Ectodermal cell (in vitro differentiated cells): Measurements from ENCODE around the gene USHBP1.

Experiments
- H3K27ac ChIP-seq: 2 replicates; pipeline ENCODE4 v1.7.0; 2013; ENCODE audit warnings: mild to moderate bottlenecking, low read depth, low read length; ENCODE audit not compliant: insufficient read depth, poor library complexity, severe bottlenecking
- H3K27me3 ChIP-seq: 2 replicates; pipeline ENCODE4 v1.7.0; 2013; ENCODE audit warnings: mild to moderate bottlenecking, low read length; ENCODE audit not compliant: insufficient read depth, control insufficient read depth, poor library complexity, severe bottlenecking
- H3K36me3 ChIP-seq: one replicate; pipeline ENCODE4 v1.7.0; 2013; ENCODE audit warnings: low read length; ENCODE audit not compliant: control insufficient read depth, insufficient read depth
- H3K4me1 ChIP-seq: one replicate; pipeline ENCODE4 v1.7.0; 2013; ENCODE audit warnings: low read length; ENCODE audit not compliant: control insufficient read depth, insufficient read depth
- H3K4me3 ChIP-seq: 2 replicates; pipeline ENCODE4 v1.7.0; 2013; ENCODE audit warnings: low read depth, low read length, control low read depth; ENCODE audit not compliant: insufficient read depth
- H3K9me3 ChIP-seq: 2 replicates; pipeline ENCODE4 v1.7.0; 2013; ENCODE audit warnings: mild to moderate bottlenecking, low read length, moderate library complexity; ENCODE audit not compliant: control insufficient read depth
- WGBS, 2 experiments: methylation state at CpG; one replicate each; pipeline ENCODE4 v1.1.7; 2013; ENCODE audit warnings: missing lambda C conversion rate in 2 of 2; 5-methylcytosine and 5-hydroxymethylcytosine counted together

Gene USHBP1

DNA sequence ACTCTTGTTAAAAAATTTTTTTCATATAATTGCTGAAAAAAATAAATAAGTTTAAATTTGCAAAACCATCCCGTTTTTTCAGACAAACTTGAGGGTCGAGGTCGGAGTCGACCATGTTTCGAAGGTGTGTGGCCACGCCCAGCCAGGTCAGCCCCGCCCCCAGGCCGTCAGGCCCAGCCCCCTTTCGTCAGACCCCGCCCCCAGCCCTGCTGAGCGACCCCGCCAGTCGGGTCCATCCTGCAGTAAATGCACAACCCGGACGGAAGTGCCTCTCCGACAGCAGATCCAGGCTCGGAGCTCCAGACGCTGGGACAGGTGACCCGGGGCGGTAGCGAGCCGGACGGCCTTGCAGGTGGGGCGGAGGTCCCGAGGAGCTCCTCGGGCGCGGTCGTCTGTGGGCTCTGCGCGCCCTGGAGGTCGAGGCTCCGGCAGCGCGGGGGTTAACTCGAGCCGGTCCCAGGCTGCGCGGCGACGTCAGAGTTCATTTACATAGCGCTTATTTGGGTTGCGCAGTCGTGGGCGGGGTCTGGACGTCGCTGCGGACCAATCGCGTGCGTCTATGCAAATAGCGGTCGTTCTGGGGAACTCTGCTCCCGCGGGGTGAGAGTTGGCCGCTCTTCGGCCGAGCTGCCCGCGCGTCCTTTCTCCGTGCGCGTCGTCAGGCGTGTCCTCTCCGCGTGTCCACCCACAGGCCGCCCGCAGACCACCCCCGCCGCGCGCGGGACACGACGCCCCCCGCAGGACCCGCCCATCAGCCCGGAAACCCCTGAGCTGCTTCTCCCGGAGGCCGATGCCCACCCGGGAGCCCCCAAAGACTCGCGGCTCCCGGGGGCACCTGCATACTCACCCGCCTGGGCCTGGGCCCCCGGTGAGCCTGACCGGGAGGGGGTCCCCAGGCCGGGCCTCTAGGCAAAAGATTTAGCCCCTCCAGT, 38.3 kb downstream of the USHBP1 start, which contains the start of gene OCEL1:
OCEL1 (plus strand) TSS at position 225 of the 932 bp plus-strand sequence; CDS start at position 247, 22 bp downstream.
- Histone ChIP-seq H3K9me3 (no peaks in the 10 kb centered on the region), H3K4me3 (peak within 1 kb of the TSS; percentile 58), H3K27me3 (no peaks in the 10 kb centered on the region), H3K27ac (peak within 1 kb of the TSS; percentile 90), H3K4me1 (no peaks in the 10 kb centered on the region), H3K36me3 (no peaks in the 10 kb centered on the region)
- WGBS, 2 experiments = 0% methylated on average over 90 of the region's 90 CpGs

DNA sequence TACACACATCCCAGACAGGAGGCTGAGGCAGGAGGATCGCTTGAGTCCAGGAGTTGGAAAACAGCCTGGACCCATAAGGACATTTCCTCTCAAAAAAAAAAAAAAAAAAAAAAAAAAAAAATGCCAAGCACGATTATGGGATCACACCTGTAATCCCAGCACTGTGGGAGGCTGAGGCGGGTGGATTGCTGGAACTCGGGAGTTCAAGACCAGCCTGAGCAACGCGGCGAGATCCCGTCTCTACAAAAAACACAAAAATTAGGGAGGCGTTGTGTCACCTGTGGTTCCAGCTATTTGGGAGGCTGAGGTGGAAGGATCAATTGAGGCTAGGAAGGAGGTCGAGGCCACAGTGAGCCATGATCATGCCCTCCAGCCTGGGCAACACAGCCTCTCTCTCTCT, 39.5 kb downstream of the USHBP1 start:
- no peak overlapping the region for H3K27ac ChIP-seq
- no peaks in the 10 kb centered on the region for H3K9me3 ChIP-seq
- H3K27me3 ChIP-seq = no peaks in the 10 kb centered on the region
- no peaks in the 10 kb centered on the region for H3K4me1 ChIP-seq
- no peak overlapping the region for H3K4me3 ChIP-seq
- WGBS, 2 experiments = 90% methylated on average over 10 of the region's 10 CpGs
- H3K36me3 ChIP-seq = no peaks in the 10 kb centered on the region

DNA sequence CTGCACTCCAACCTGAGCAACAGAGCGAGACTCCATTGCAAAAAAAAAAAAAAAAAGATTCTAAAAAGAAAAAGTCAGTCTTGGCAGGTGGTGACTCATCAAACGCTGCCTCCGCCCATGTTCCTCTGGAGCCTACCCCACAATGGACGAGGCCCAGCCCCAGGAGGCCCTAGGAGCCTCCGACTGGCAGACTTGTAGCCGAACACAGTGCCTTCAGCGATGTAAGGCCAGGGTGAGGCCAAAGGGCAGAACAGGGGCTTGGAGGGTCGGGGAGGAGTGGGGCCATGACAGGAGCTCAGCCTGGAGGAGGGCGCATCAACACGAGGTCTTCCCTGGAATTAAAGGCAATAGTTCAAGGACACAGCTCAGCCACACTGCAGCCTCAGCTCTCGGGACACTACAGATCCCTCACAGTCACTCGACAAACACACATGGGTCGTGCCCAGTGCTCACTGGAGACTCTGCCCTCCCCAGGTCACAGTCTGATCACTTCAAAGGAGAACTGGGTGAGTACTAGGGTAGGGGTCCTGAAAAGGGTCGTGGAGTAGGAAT, 44.3 kb downstream of the USHBP1 start:
- H3K4me1 ChIP-seq = peaks cover 5% of the 10 kb centered on the region
- WGBS, 2 experiments = 87 to 88% methylated on average over 14 of the region's 14 CpGs
- H3K9me3 ChIP-seq = no peaks in the 10 kb centered on the region
- H3K27me3 ChIP-seq = no peaks in the 10 kb centered on the region
- no peaks in the 10 kb centered on the region for H3K36me3 ChIP-seq
- no peak overlapping the region for H3K4me3 ChIP-seq
- no peak overlapping the region for H3K27ac ChIP-seq

DNA sequence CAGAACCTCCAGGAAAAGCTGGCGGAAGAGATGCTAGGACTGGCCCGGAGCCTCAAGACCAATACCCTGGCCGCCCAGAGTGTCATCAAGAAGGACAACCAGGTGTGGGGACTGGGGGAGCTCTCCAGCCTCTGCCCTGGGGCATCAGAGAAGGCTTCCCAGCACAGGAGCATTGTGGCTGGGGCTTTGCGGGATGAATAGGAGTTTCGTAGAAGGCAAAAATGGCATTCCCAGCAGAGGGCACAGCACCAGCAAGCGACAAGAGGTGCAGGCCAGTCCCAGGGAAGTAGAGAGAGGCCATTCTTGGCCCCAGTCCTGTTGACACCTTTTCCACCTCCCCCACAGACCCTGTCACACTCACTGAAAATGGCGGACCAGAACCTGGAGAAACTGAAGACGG, 45.3 kb downstream of the USHBP1 start:
- Histone ChIP-seq H3K27me3 (no peaks in the 10 kb centered on the region), H3K4me3 (no peak overlapping the region), H3K4me1 (peaks cover 5% of the 10 kb centered on the region), H3K9me3 (no peaks in the 10 kb centered on the region), H3K27ac (no peak overlapping the region), H3K36me3 (no peaks in the 10 kb centered on the region)
- WGBS, 2 experiments = 91% methylated on average over 8 of the region's 8 CpGs

DNA sequence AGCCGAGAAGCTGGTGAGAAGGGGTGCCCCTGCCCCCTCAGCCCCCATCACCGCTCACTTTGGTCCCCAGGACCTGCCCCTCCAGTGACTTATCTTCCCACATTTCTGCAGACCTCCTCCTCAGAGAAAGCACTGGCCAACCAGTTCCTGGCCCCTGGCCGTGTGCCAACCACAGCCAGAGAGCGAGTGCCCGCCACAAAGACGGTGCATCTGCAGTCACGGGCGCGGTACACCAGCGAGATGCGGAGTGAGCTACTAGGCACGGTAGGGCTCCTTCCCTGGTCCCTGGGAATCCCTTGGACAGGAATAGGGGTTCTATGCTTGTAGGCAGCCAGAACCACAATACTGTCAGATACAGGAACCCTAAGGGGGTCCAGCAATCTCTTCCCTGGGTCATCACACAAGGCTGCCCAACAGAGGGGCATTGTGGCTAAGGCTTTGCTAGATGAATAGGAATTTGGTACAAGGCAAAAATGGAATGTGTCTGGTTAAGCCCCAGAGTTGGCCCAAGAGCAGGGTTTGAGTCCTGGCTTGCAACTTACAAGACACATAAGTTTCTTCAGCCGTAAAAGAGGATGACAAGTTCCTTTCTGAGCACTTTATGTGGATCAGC, 48.4 kb downstream of the USHBP1 start:
- WGBS, 2 experiments = 95 to 97% methylated on average over 13 of the region's 13 CpGs
- Histone ChIP-seq H3K4me1 (peaks cover 5% of the 10 kb centered on the region), H3K4me3 (peak overlapping the region; percentile 77), H3K27me3 (no peaks in the 10 kb centered on the region), H3K27ac (no peak overlapping the region), H3K9me3 (no peaks in the 10 kb centered on the region), H3K36me3 (no peaks in the 10 kb centered on the region)

DNA sequence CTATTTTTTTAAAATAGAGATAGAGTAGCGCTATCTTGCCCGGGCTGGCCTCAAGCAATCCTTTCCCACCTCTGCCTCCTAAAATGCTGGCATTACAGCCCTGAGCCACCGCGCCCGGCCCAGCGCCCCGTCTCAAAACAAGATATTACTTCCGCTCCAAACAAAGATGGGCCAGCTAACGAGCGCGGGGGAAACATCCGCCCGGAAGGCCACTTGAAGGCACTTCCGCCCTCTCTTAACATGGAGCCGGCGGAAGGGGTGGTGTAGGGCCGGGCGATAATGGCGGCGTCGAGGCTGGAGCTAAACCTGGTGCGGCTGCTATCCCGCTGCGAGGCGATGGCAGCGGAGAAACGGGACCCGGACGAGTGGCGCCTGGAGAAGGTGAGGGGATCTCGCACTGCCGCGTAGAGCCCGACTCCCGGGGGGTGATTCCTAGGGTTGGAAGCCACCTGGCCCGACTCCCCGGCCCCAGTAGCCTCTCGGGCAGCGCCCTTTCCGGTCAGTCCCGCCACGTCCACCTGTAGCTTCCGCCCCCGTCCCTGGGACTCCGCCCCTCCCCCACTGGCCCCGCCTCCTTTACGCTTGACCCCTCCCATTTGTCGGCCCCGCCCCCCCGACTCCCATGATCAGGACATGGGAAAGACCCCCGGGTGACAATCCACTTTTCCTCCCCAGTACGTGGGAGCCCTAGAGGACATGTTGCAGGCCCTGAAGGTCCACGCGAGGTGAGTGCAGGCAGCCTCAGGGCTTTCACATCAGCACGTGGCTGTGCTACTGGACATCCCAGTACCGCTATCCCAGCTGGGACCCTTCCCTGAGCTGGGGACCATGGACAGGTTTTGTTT, 49.2 kb downstream of the USHBP1 start, which contains the start of gene USE1:
USE1 (plus strand) TSS at position 231 of the 845 bp plus-strand sequence; CDS start at position 280, 49 bp downstream.
- 6 to 7% methylated on average over 56 of the region's 56 CpGs for whole genome bisulfite sequencing, 2 experiments
- no peaks in the 10 kb centered on the region for H3K27me3 ChIP-seq
- H3K9me3 ChIP-seq = no peaks in the 10 kb centered on the region
- H3K4me3 ChIP-seq = peak within 1 kb of the TSS; percentile 77
- no peaks in the 10 kb centered on the region for H3K36me3 ChIP-seq
- peaks cover 5% of the 10 kb centered on the region for H3K4me1 ChIP-seq
- peak within 1 kb of the TSS; percentile 84 for H3K27ac ChIP-seq

DNA sequence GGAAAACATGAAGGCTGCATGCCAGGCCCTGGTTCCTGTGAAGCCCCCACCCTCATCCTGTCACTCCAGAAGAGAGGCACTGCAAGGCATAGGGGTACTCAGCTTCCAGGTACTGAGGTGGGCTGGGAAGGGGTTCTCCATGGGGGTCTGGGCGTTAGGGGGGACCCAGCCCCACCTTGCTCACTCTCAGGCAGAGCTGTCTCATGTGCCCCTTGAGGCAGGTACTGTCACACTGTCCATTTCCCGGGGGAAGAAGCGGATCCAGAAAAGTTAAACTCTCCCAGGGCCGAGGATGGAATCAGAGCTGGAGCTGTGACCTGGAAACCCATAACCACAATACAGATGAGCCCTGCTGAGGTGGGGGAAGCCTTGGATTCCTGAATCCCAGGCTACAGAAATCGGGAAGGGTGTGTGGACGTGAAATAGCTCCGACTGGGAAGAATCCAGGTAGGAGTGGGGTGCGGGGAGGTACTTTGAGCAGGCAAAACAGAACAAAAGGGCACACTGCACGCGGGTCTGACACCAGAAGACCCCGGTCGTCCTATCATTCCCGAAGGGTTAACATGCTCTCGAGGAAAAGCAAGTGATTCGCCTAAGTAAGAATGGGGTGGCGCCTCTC, 49.9 kb downstream of the USHBP1 start:
- Histone ChIP-seq H3K27me3 (no peaks in the 10 kb centered on the region), H3K9me3 (no peaks in the 10 kb centered on the region), H3K36me3 (no peaks in the 10 kb centered on the region), H3K4me1 (peaks cover 5% of the 10 kb centered on the region), H3K4me3 (peak overlapping the region; percentile 77), H3K27ac (peak overlapping the region; percentile 84)
- 42 to 48% methylated on average over 16 of the region's 16 CpGs for WGBS, 2 experiments

DNA sequence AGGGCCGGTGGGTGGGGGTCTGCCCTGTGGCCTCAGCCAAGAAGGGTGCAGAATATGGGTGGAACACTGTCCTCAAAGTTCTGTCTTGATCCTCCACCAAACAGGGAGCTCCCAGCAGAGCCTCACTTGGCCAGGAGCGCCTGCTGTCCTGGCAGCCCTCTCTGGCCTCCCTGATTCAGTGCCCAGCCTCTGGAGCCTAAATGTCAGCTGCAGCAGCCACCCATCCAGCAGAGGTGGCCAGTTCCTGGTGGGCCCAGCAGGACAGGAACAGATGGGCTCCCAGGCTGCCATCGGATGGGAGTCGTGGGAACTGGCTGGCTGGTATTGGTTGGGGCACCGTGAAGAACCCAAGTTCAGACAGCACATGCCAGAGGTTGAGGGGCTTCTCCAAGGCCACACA, 51.2 kb downstream of the USHBP1 start:
- no peaks in the 10 kb centered on the region for H3K27me3 ChIP-seq
- no peaks in the 10 kb centered on the region for H3K9me3 ChIP-seq
- no peak overlapping the region for H3K27ac ChIP-seq
- no peaks in the 10 kb centered on the region for H3K36me3 ChIP-seq
- WGBS, 2 experiments = 93 to 94% methylated on average over 5 of the region's 5 CpGs
- H3K4me3 ChIP-seq = no peak overlapping the region
- H3K4me1 ChIP-seq = peaks cover 5% of the 10 kb centered on the region

DNA sequence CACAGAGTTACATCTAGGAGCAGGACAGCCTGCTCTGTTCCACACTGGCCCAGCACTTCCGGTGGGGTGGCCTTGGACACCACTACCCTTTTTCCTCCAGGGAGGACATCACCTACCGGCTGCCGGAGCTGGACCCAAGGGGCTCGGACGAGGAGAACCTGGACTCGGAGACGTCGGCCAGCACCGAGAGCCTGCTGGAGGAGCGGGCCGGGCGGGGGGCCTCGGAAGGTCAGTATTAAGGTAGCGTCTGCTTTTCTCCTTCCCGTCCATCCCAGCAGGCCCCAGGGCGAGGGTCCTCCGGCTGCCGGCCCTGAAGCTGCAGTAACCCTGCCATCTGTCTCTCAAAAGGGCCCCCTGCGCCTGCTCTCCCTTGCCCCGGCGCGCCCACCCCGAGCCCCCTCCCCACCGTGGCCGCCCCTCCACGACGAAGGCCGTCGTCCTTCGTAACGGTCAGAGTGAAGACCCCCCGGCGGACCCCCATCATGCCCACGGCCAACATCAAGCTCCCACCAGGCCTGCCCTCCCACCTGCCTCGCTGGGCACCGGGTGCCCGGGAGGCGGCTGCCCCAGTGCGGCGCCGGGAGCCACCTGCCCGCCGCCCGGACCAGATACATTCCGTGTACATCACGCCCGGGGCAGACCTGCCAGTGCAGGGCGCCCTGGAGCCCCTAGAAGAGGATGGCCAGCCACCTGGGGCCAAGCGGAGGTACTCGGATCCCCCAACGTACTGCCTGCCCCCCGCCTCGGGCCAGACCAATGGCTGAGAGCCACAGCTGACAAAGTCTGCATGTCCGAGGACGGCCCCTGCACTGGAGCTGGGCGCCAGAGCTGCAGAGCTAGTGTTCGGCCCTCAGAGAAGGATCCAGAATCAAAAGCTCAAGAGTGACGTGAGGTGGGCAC, 52.7 kb downstream of the USHBP1 start:
- peaks cover 2% of the 10 kb centered on the region for H3K36me3 ChIP-seq
- H3K4me1 ChIP-seq = peaks cover 5% of the 10 kb centered on the region
- no peaks in the 10 kb centered on the region for H3K27me3 ChIP-seq
- no peak overlapping the region for H3K27ac ChIP-seq
- H3K9me3 ChIP-seq = no peaks in the 10 kb centered on the region
- no peak overlapping the region for H3K4me3 ChIP-seq
- 96% methylated on average over 57 to 58 of the region's 58 CpGs for WGBS, 2 experiments
